Mucosa of rectum (tissue), 2 donors: ENCODE measurements around the gene ZBTB1.
A peak's percentile ranks its signal among the peaks of the same experiment; 100 is the strongest.

Experiments used
- H3K27ac ChIP-seq, 2 donors: one replicate each; pipeline ENCODE4 v1.7.0; 2013; ENCODE audit warnings: inconsistent platforms in 2 of 2, low read depth in 2 of 2, low read length in 2 of 2
- H3K27me3 ChIP-seq, 2 donors: one replicate each; pipeline ENCODE4 v1.7.0; 2013; ENCODE audit warnings: low read length in 2 of 2; ENCODE audit not compliant: control insufficient read depth in 2 of 2, insufficient read depth in 2 of 2
- H3K36me3 ChIP-seq, 2 donors: one replicate each; pipeline ENCODE4 v1.7.0; 2013; ENCODE audit warnings: low read length in 2 of 2; ENCODE audit not compliant: control insufficient read depth in 2 of 2, insufficient read depth in 2 of 2
- H3K4me1 ChIP-seq, 2 donors: one replicate each; pipeline ENCODE4 v1.7.0; 2013; ENCODE audit warnings: low read length in 2 of 2, mild to moderate bottlenecking in 1 of 2; ENCODE audit not compliant: control insufficient read depth in 2 of 2, insufficient read depth in 2 of 2
- H3K4me3 ChIP-seq, 2 donors: one replicate each; pipeline ENCODE4 v1.7.0; 2013; ENCODE audit warnings: low read length in 2 of 2
- H3K9ac ChIP-seq, 2 donors: one replicate each; pipeline ENCODE4 v1.7.0; 2013; ENCODE audit warnings: low read length in 2 of 2, low read depth in 1 of 2, mild to moderate bottlenecking in 1 of 2
- H3K9me3 ChIP-seq, 2 donors: one replicate each; pipeline ENCODE4 v1.7.0; 2013; ENCODE audit warnings: low read length in 2 of 2; ENCODE audit not compliant: control insufficient read depth in 2 of 2
- donor health status: healthy.
- donor health status: Normal muscosa, but diverticular disease.

Gene ZBTB1

GRCh38 chr14:64504310-64504896 is at the start of gene ZBTB1:
ZBTB1 (plus strand) TSS chr14:64504770; CDS start chr14:64521505, 16,735 bp downstream.
- peaks cover 29 to 30% of the 10 kb centered on the region in 2 donors for H3K4me1 ChIP-seq
- no peaks in the 10 kb centered on the region for H3K27me3 ChIP-seq
- peak within 1 kb of the TSS; percentile 92 to 98 for H3K9ac ChIP-seq
- H3K9me3 ChIP-seq = no peaks in the 10 kb centered on the region
- H3K36me3 ChIP-seq = no peaks in the 10 kb centered on the region
- H3K4me3 ChIP-seq = peak within 1 kb of the TSS; percentile 77 to 88
- peak within 1 kb of the TSS; percentile 99 to 100 for H3K27ac ChIP-seq

- no peak overlapping the region for H3K4me3 ChIP-seq
- no peaks in the 10 kb centered on the region for H3K9me3 ChIP-seq
- no peak overlapping the region for H3K27ac ChIP-seq
- H3K9ac ChIP-seq = no peak overlapping the region
- H3K4me1 ChIP-seq = peaks cover 2 to 6% of the 10 kb centered on the region in 2 donors
- H3K36me3 ChIP-seq = peaks cover 10 to 17% of the 10 kb centered on the region in 2 donors
- no peaks in the 10 kb centered on the region for H3K27me3 ChIP-seq
Measured at GRCh38 chr14:64459405-64460136, 45.0 kb upstream of the ZBTB1 start.

- Histone ChIP-seq H3K4me3 (no peak overlapping the region), H3K9me3 (no peaks in the 10 kb centered on the region), H3K27me3 (no peaks in the 10 kb centered on the region), H3K4me1 (peaks cover 6 to 7% of the 10 kb centered on the region in 2 donors), H3K27ac (no peak overlapping the region), H3K9ac (no peak overlapping the region), H3K36me3 (peaks cover 4 to 7% of the 10 kb centered on the region in 2 donors)
Measured at GRCh38 chr14:64461221-64461620, 43.3 kb upstream of the ZBTB1 start.

GRCh38 chr14:64463195-64463594 is 41.4 kb upstream of the ZBTB1 start:
- H3K9ac ChIP-seq = no peak overlapping the region
- peaks cover 0 to 3% of the 10 kb centered on the region in 2 donors for H3K36me3 ChIP-seq
- H3K9me3 ChIP-seq = no peaks in the 10 kb centered on the region
- no peaks in the 10 kb centered on the region for H3K27me3 ChIP-seq
- H3K27ac ChIP-seq = no peak overlapping the region
- H3K4me1 ChIP-seq = peaks cover 6 to 7% of the 10 kb centered on the region in 2 donors
- H3K4me3 ChIP-seq = no peak overlapping the region

- H3K4me3 ChIP-seq = no peak overlapping the region
- H3K36me3 ChIP-seq = peaks cover 0 to 5% of the 10 kb centered on the region in 2 donors
- no peaks in the 10 kb centered on the region for H3K9me3 ChIP-seq
- H3K4me1 ChIP-seq = peaks cover 6 to 7% of the 10 kb centered on the region in 2 donors
- H3K9ac ChIP-seq = no peak overlapping the region
- H3K27ac ChIP-seq = no peak overlapping the region
- H3K27me3 ChIP-seq = no peaks in the 10 kb centered on the region
Measured at GRCh38 chr14:64463873-64464272, 40.7 kb upstream of the ZBTB1 start.

GRCh38 chr14:64464651-64465050 is 39.9 kb upstream of the ZBTB1 start:
- no peaks in the 10 kb centered on the region for H3K27me3 ChIP-seq
- H3K9me3 ChIP-seq = no peaks in the 10 kb centered on the region
- H3K4me3 ChIP-seq = peak overlapping the region; percentile 60 to 75
- peaks cover 0 to 5% of the 10 kb centered on the region in 2 donors for H3K36me3 ChIP-seq
- peak overlapping the region in 1 of 2 donors; percentile 76 for H3K9ac ChIP-seq
- H3K4me1 ChIP-seq = peaks cover 7 to 8% of the 10 kb centered on the region in 2 donors
- peak overlapping the region; percentile 68 to 73 for H3K27ac ChIP-seq

GRCh38 chr14:64465191-64465822 is 39.3 kb upstream of the ZBTB1 start, which contains the start of gene AKAP5:
AKAP5 (plus strand) TSS chr14:64465499; CDS start chr14:64468395, 2,896 bp downstream.
- no peaks in the 10 kb centered on the region for H3K27me3 ChIP-seq
- peak within 1 kb of the TSS; percentile 76 to 77 for H3K9ac ChIP-seq
- peak within 1 kb of the TSS; percentile 60 to 83 for H3K4me3 ChIP-seq
- H3K36me3 ChIP-seq = peaks cover 0 to 2% of the 10 kb centered on the region in 2 donors
- no peaks in the 10 kb centered on the region for H3K9me3 ChIP-seq
- H3K27ac ChIP-seq = peak within 1 kb of the TSS; percentile 68 to 73
- peaks cover 7 to 8% of the 10 kb centered on the region in 2 donors for H3K4me1 ChIP-seq

GRCh38 chr14:64465831-64466554 is 38.6 kb upstream of the ZBTB1 start:
- Histone ChIP-seq H3K4me1 (peaks cover 7 to 8% of the 10 kb centered on the region in 2 donors), H3K9ac (peak overlapping the region; percentile 76 to 77), H3K27me3 (no peaks in the 10 kb centered on the region), H3K27ac (peak overlapping the region; percentile 68 to 73), H3K4me3 (peak overlapping the region; percentile 60 to 83), H3K36me3 (peaks cover 0 to 2% of the 10 kb centered on the region in 2 donors), H3K9me3 (no peaks in the 10 kb centered on the region)

- Histone ChIP-seq H3K4me1 (peaks cover 7 to 8% of the 10 kb centered on the region in 2 donors), H3K27ac (no peak overlapping the region), H3K36me3 (peaks cover 0 to 2% of the 10 kb centered on the region in 2 donors), H3K27me3 (no peaks in the 10 kb centered on the region), H3K9me3 (no peaks in the 10 kb centered on the region), H3K9ac (no peak overlapping the region), H3K4me3 (peak overlapping the region in 1 of 2 donors; percentile 2)
Measured at GRCh38 chr14:64467101-64467500, 37.5 kb upstream of the ZBTB1 start.
